Measurements from ENCODE around the gene FABP6. TPM values are rescaled to one million over a fixed set of nuclear protein-coding genes. Genes with fewer than 3 reads are reported as not detected.

The FABP6 gene
- total RNA-seq, 1 experiment from 2014 or later, result 5.2 TPM

DNA sequence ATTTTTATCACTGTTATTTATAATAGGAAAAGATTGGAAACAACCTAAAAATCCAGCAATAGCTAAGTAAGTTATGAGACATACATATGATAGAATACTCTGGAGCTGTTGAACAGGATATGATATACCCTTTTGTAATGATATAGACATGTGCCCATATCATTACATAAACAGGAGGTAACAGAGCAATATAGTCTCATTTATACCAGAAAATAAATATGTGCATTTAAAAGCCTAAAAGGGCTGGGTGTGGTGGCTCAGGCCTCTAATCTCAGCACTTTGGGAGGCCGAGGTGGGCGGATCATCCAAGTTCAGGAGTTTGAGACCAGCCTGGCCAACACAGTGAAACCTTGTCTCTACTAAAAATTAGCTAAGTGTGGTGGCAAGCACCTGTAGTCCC lies 2.3 kb upstream of the FABP6 start:
- no peak overlapping the region for H3K27ac ChIP-seq (ENCODE audit: insufficient read length, low read depth, low read length)
- no peak overlapping the region for H4K5ac ChIP-seq (ENCODE audit: insufficient read length, low read depth, low read length)
- H3K23ac ChIP-seq (ENCODE audit: insufficient read length, low read depth, low read length), result no peak overlapping the region
- DNase-seq, result no peak
- no peaks in the 10 kb centered on the region for H3K9me3 ChIP-seq (ENCODE audit: control insufficient read depth, low read depth, low read length)
- H3K4ac ChIP-seq (ENCODE audit: low read depth, low read length), result no peak overlapping the region
- H2BK12ac ChIP-seq (ENCODE audit: insufficient read length, low read depth, low read length), result no peak overlapping the region
- H2AFZ ChIP-seq (ENCODE audit: low read length), result no peak overlapping the region
- WGBS (ENCODE audit: extremely low coverage, insufficient read length, low lambda C conversion rate), result no CpG with 5 or more reads among the region's 2 CpGs
- TF ChIP-seq, protein P1, sequence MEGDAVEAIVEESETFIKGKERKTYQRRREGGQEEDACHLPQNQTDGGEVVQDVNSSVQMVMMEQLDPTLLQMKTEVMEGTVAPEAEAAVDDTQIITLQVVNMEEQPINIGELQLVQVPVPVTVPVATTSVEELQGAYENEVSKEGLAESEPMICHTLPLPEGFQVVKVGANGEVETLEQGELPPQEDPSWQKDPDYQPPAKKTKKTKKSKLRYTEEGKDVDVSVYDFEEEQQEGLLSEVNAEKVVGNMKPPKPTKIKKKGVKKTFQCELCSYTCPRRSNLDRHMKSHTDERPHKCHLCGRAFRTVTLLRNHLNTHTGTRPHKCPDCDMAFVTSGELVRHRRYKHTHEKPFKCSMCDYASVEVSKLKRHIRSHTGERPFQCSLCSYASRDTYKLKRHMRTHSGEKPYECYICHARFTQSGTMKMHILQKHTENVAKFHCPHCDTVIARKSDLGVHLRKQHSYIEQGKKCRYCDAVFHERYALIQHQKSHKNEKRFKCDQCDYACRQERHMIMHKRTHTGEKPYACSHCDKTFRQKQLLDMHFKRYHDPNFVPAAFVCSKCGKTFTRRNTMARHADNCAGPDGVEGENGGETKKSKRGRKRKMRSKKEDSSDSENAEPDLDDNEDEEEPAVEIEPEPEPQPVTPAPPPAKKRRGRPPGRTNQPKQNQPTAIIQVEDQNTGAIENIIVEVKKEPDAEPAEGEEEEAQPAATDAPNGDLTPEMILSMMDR (conservative IDR thresholded peaks at IDR 0.05), result no peak
- no peaks in the 10 kb centered on the region for H3K79me2 ChIP-seq (ENCODE audit: insufficient read depth, low read length)
- no peak overlapping the region for H3K56ac ChIP-seq (ENCODE audit: insufficient read length, low read depth, low read length)
- no peak overlapping the region for H2BK15ac ChIP-seq (ENCODE audit: low read depth, low read length)
- no peak overlapping the region for H2BK120ac ChIP-seq (ENCODE audit: low read depth, low read length, poor library complexity, severe bottlenecking)
- Mint-ChIP-seq H3K27ac (no peak overlapping the region), H3K4me3 (no peak overlapping the region), H3K36me3 (ENCODE audit: insufficient read depth in 1 of 3, low read depth in 3 of 3) (no peaks in the 10 kb centered on the region; a peak in 1 of 7 replicates), H3K9me3 (no peaks in the 10 kb centered on the region), H3K27me3 (ENCODE audit: low read depth) (no peaks in the 10 kb centered on the region), H3K4me1 (peaks cover 7 to 9% of the 10 kb centered on the region in 2 experiments)
- no peak overlapping the region for H2BK5ac ChIP-seq (ENCODE audit: insufficient read length, low read length)
- no peak overlapping the region for H4K91ac ChIP-seq (ENCODE audit: insufficient read length, low read depth, low read length)
- no peak overlapping the region for H3K4me2 ChIP-seq (ENCODE audit: insufficient read depth, insufficient read length, low read length)
- H3K18ac ChIP-seq (ENCODE audit: insufficient read length, low read depth, low read length), result no peak overlapping the region
- H3K23me2 ChIP-seq (ENCODE audit: insufficient read length, low read depth, low read length, poor library complexity, severe bottlenecking), result no peaks in the 10 kb centered on the region
- H3K4me1 ChIP-seq (ENCODE audit: insufficient read depth, low read length), result 0 out of 2 replicates have a peak, but pooled peaks cover 3% of the 10 kb centered on the region
- H2BK20ac ChIP-seq (ENCODE audit: low read depth, low read length, poor library complexity, severe bottlenecking), result no peak overlapping the region
- H4K20me1 ChIP-seq (ENCODE audit: control insufficient read depth, insufficient read depth, insufficient read length), result no peaks in the 10 kb centered on the region
- H3K27me3 ChIP-seq (ENCODE audit: insufficient read depth, low read length), result no peaks in the 10 kb centered on the region
- H2AK5ac ChIP-seq (ENCODE audit: insufficient read length, low read length), result no peak overlapping the region
- no peak overlapping the region for H3T11ph ChIP-seq (ENCODE audit: low read length)
- no peak overlapping the region for H4K8ac ChIP-seq (replicated peaks; ENCODE audit: insufficient read length, low read depth, low read length)
- H3K9ac ChIP-seq (ENCODE audit: extremely low read depth, insufficient read length, low read length), result no peak overlapping the region
- H3K79me1 ChIP-seq (ENCODE audit: insufficient read depth, low read depth, low read length, poor library complexity, severe bottlenecking), result no peaks in the 10 kb centered on the region
- no peak overlapping the region for H3K14ac ChIP-seq (ENCODE audit: insufficient read depth, low read length)

Measured in H9 (cell line).